WTC11 (cell line): ENCODE data around the gene HEATR5A. TPM values are rescaled to one million over a fixed set of nuclear protein-coding genes. Genes with fewer than 3 reads are reported as not detected.

Source experiments
- ATAC-seq: fragments of 200-7000 bp; cut with Tn5 transposase; 2 replicates; pipeline ENCODE4 v1.10.0; 2021; ENCODE audit warnings: mild to moderate bottlenecking, moderate library complexity
- CTCF ChIA-PET: fragments of 300-600 bp; sonication (Branson Sonifier 250); formaldehyde crosslinking; loops from one replicate; lab custom pipeline; 2021; ENCODE audit warnings: antibody characterized with exemption; lab: Charles Lee
- POLR2A ChIA-PET: fragments of 350-600 bp; sonication (Branson Sonifier 250); formaldehyde crosslinking; loops from one replicate; lab custom pipeline; 2021; ENCODE audit warnings: antibody characterized with exemption; lab: Charles Lee
- DNase-seq: peaks from one replicate; pipeline ENCODE4 v3.0.0; 2021; ENCODE audit warnings: low spot score
- H3K27ac Mint-ChIP-seq: 2 replicates; pipeline ENCODE4 v1.8.0; 2021; ENCODE audit warnings: mixed read lengths
- H3K27me3 Mint-ChIP-seq: 2 replicates; pipeline ENCODE4 v1.8.0; 2021; ENCODE audit warnings: low read depth, mild to moderate bottlenecking, moderate library complexity, mixed read lengths
- H3K36me3 Mint-ChIP-seq: 2 replicates; pipeline ENCODE4 v1.8.0; 2021; ENCODE audit warnings: mixed read lengths
- H3K4me1 Mint-ChIP-seq: 2 replicates; pipeline ENCODE4 v1.8.0; 2022; ENCODE audit warnings: mixed read lengths
- H3K4me3 Mint-ChIP-seq: 2 replicates; pipeline ENCODE4 v1.8.0; 2021; ENCODE audit warnings: mild to moderate bottlenecking, moderate library complexity, mixed read lengths
- H3K9me3 Mint-ChIP-seq: 2 replicates; pipeline ENCODE4 v1.8.0; 2021; ENCODE audit warnings: mixed read lengths
- ATF2 ChIP-seq: sonication (generic); formaldehyde crosslinking; IDR thresholded peaks from 2 replicates; pipeline ENCODE4 v1.8.1; 2022; ENCODE audit warnings: low read depth, missing genetic modification reagents, borderline replicate concordance
- ATF3 ChIP-seq: sonication (generic); formaldehyde crosslinking; conservative IDR thresholded peaks from 2 replicates; pipeline ENCODE4 v1.8.1; 2022; ENCODE audit warnings: mild to moderate bottlenecking, missing genetic modification reagents
- CREB1 ChIP-seq: sonication (generic); formaldehyde crosslinking; IDR thresholded peaks from 2 replicates; pipeline ENCODE4 v1.8.0; 2023; ENCODE audit warnings: mild to moderate bottlenecking, missing genetic modification reagents
- E2F5 ChIP-seq: sonication (generic); formaldehyde crosslinking; IDR thresholded peaks from 2 replicates; pipeline ENCODE4 v1.8.1; 2022; ENCODE audit warnings: mild to moderate bottlenecking, moderate library complexity, missing genetic modification reagents
- ERG ChIP-seq: fragments of 250-450 bp; sonication (Bioruptor Pico); IDR thresholded peaks from 2 replicates; pipeline ENCODE4 v1.8.0; 2021; ENCODE audit warnings: mild to moderate bottlenecking
- ESRRA ChIP-seq: sonication (generic); formaldehyde crosslinking; IDR thresholded peaks from 2 replicates; pipeline ENCODE4 v1.8.1; 2022; ENCODE audit warnings: mild to moderate bottlenecking, missing genetic modification reagents, borderline replicate concordance
- ETV6 ChIP-seq: sonication (generic); formaldehyde crosslinking; IDR thresholded peaks from 2 replicates; pipeline ENCODE4 v1.8.1; 2022; ENCODE audit warnings: mild to moderate bottlenecking, missing genetic modification reagents
- FOXP4 ChIP-seq: sonication (generic); formaldehyde crosslinking; IDR thresholded peaks from 2 replicates; pipeline ENCODE4 v1.8.0; 2022; ENCODE audit warnings: mild to moderate bottlenecking, missing genetic modification reagents
- HMGA2 ChIP-seq: fragments of 250-450 bp; sonication (Bioruptor Pico); IDR thresholded peaks from 2 replicates; pipeline ENCODE4 v1.4.0; 2021; ENCODE audit warnings: mild to moderate bottlenecking, moderate library complexity
- HMGXB4 ChIP-seq: sonication (generic); formaldehyde crosslinking; IDR thresholded peaks from 2 replicates; pipeline ENCODE4 v1.8.1; 2023; ENCODE audit warnings: mild to moderate bottlenecking, moderate library complexity, missing genetic modification reagents
- KAT7 ChIP-seq: sonication (generic); formaldehyde crosslinking; IDR thresholded peaks from 2 replicates; pipeline ENCODE4 v1.8.1; 2023; ENCODE audit warnings: missing genetic modification reagents, mild to moderate bottlenecking, borderline replicate concordance
- MAX ChIP-seq: sonication (generic); formaldehyde crosslinking; IDR thresholded peaks from 2 replicates; pipeline ENCODE4 v1.8.0; 2022; ENCODE audit warnings: mild to moderate bottlenecking, missing genetic modification reagents
- MLX ChIP-seq: sonication (generic); formaldehyde crosslinking; IDR thresholded peaks from 2 replicates; pipeline ENCODE4 v1.8.1; 2023; ENCODE audit warnings: mild to moderate bottlenecking, missing genetic modification reagents, moderate library complexity
- NR3C1 ChIP-seq: sonication (generic); formaldehyde crosslinking; conservative IDR thresholded peaks from 2 replicates; pipeline ENCODE4 v1.8.1; 2023; ENCODE audit warnings: low read depth, mild to moderate bottlenecking, missing genetic modification reagents
- OVOL2 ChIP-seq: fragments of 250-450 bp; sonication (Bioruptor Pico); IDR thresholded peaks from 2 replicates; pipeline ENCODE4 v1.9.0; 2021; ENCODE audit warnings: mild to moderate bottlenecking, borderline replicate concordance
- RORB ChIP-seq: fragments of 250-450 bp; sonication (Bioruptor Pico); IDR thresholded peaks from 2 replicates; pipeline ENCODE4 v1.9.0; 2021; ENCODE audit warnings: mild to moderate bottlenecking
- STAT6 ChIP-seq: sonication (generic); formaldehyde crosslinking; conservative IDR thresholded peaks from 2 replicates; pipeline ENCODE4 v1.8.1; 2023; ENCODE audit warnings: mild to moderate bottlenecking, low read depth, missing genetic modification reagents, moderate library complexity
- ZBTB43 ChIP-seq: sonication (generic); formaldehyde crosslinking; IDR thresholded peaks from 2 replicates; pipeline ENCODE4 v1.8.1; 2023; ENCODE audit warnings: mild to moderate bottlenecking, missing genetic modification reagents
- ZNF232 ChIP-seq: sonication (generic); formaldehyde crosslinking; IDR thresholded peaks from 2 replicates; pipeline ENCODE4 v1.8.0; 2022; ENCODE audit warnings: mild to moderate bottlenecking, missing genetic modification reagents
- ZNF396 ChIP-seq: fragments of 250-450 bp; sonication (Bioruptor Pico); IDR thresholded peaks from 2 replicates; pipeline ENCODE4 v1.8.0; 2021; ENCODE audit warnings: mild to moderate bottlenecking, moderate library complexity, borderline replicate concordance
- total RNA-seq: library from RNA; stranded (reverse); gene quantifications from 3 replicates; pipeline ENCODE4 v1.2.3, GENCODE V29; 2021

HEATR5A gene
- total RNA-seq, 1 experiment from 2014 or later, result 36.2 TPM

- TF ChIP-seq HMGXB4 (CRISPR knock-in tag), result no peak
- TF ChIP-seq CREB1 (CRISPR knock-in tag), result no peak
- no peak for TF ChIP-seq KAT7
- TF ChIP-seq ATF2 (CRISPR knock-in tag), result no peak
- TF ChIP-seq ZNF396 (CRISPR knock-in tag), result no peak
- no peak for TF ChIP-seq HMGA2 (CRISPR knock-in tag)
- no peak for TF ChIP-seq FOXP4
These were observed 14.6 kb downstream of the HEATR5A start (continued) for GRCh38 chr14:31405599-31406232.

- H3K36me3 Mint-ChIP-seq, result peaks cover 13% of the 10 kb centered on the region
- CTCF ChIA-PET, result interaction anchor here (0.6 to 1.4 kb wide), 2 partner anchors 15 to 46 kb away, joined by 4 to 6 read pairs; partner anchors contain the start of gene HEATR5A
- DNase-seq, result no peak
- H3K27ac Mint-ChIP-seq, result peak overlapping the region; percentile 78
- no peak for ATAC-seq
- no peaks in the 10 kb centered on the region for H3K27me3 Mint-ChIP-seq
- H3K4me1 Mint-ChIP-seq, result peaks cover 9% of the 10 kb centered on the region; the same call in 1 of the 2 replicates
- no peak overlapping the region for H3K4me3 Mint-ChIP-seq
- POLR2A ChIA-PET, result no interaction called here
- H3K9me3 Mint-ChIP-seq, result no peaks in the 10 kb centered on the region
- TF ChIP-seq ZNF232 (CRISPR knock-in tag) (no peak), ETV6 (CRISPR knock-in tag) (no peak), ZBTB43 (CRISPR knock-in tag) (no peak), OVOL2 (CRISPR knock-in tag) (no peak), ERG (no peak), RORB (CRISPR knock-in tag) (no peak), MLX (CRISPR knock-in tag) (no peak), MAX (CRISPR knock-in tag) (no peak), STAT6 (no peak), ESRRA (CRISPR knock-in tag) (no peak), KAT7 (no peak), HMGXB4 (CRISPR knock-in tag) (no peak), NR3C1 (CRISPR knock-in tag) (no peak), ATF3 (CRISPR knock-in tag) (no peak), E2F5 (CRISPR knock-in tag) (no peak)
These were observed 15.2 kb downstream of the HEATR5A start for GRCh38 chr14:31405106-31405505.
